PFSK-1 (cell line): ENCODE data around the gene HOXB9.

Experiments used
- FOXP2 ChIP-seq: optimal IDR thresholded peaks from 2 replicates; pipeline ENCODE3; 2011; ENCODE audit warnings: borderline replicate concordance, control low read depth, inconsistent platforms; ENCODE audit not compliant: insufficient read depth; ENCODE audit errors: extremely low read length, extremely low read depth
- POLR2AphosphoS5 ChIP-seq: IDR thresholded peaks from 2 replicates; pipeline ENCODE4 v1.6.1; 2012; ENCODE audit warnings: low read depth, mild to moderate bottlenecking, control low read depth, low read length, moderate library complexity
- SIN3A ChIP-seq: IDR thresholded peaks from 2 replicates; pipeline ENCODE4 v1.6.1; 2012; ENCODE audit warnings: mild to moderate bottlenecking, low read length, moderate library complexity, borderline replicate concordance; ENCODE audit not compliant: insufficient read depth

DNA sequence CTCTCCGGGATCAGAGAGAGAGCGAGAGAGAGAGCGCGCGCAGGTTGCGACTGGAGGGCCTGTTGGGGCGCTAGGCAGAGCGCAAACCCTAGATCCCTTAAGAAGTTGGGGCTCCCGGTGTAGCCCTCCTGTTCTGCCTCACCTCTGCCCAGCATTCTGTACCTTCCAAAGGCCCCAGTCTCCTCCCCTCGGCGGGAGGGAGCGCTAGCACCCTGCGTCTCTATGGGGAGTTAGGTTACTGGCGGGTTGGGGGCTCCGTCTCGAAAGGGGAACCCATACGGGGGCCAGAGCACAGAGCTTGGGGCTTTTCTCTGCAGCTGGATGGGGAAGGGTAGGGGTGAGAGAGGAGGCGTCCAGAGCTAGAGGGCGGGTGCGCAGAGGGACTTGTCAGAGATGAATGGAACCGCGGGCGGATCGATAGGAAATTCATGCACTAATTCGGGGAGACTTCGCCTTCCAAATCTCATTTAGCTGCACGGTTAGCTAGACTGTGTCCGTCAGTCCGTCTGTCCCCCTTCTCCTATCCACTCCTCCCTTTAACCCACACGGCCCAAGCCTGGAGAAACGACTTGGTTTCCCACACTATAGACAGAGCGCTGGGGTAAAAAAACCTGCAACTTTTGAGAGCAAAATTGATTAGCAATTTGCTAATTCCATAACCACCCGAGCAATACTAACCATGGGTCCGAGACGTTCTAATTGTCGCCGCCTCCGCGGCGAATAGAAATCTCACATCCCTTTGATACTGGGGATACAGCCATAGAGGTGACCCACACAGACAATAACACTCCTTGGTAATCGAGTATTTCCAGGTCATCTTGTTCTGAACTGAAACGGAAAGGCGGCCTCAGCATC lies 47.3 kb downstream of the HOXB9 start:
- TF ChIP-seq POLR2AphosphoS5 (no peak), FOXP2 (no peak), SIN3A (no peak)
